Uterus (tissue), 2 donors: ENCODE results near the gene IGF1R.

Experiments used
- POLR2A ChIP-seq, 2 donors: fragments of 450-650 bp; IDR thresholded peaks; one replicate each; pipeline ENCODE4 v1.6.1; 2016; ENCODE audit warnings: antibody characterized with exemption in 2 of 2, mild to moderate bottlenecking in 1 of 2, moderate library complexity in 1 of 2
- TF ChIP-seq, protein P1 (sequence below), 4 experiments: fragments of 200-600 bp in 2 of 4; fragments of 450-650 bp in 2 of 4; sonication (generic) in 2 of 4; IDR thresholded peaks; one replicate each; pipeline ENCODE4 v1.5.1; 2016 to 2019; ENCODE audit warnings: antibody characterized with exemption in 4 of 4, mild to moderate bottlenecking in 2 of 4, moderate library complexity in 1 of 4

GRCh38 chr15:98906712-98907083 is 258.4 kb downstream of the IGF1R start:
- TF ChIP-seq, protein P1, sequence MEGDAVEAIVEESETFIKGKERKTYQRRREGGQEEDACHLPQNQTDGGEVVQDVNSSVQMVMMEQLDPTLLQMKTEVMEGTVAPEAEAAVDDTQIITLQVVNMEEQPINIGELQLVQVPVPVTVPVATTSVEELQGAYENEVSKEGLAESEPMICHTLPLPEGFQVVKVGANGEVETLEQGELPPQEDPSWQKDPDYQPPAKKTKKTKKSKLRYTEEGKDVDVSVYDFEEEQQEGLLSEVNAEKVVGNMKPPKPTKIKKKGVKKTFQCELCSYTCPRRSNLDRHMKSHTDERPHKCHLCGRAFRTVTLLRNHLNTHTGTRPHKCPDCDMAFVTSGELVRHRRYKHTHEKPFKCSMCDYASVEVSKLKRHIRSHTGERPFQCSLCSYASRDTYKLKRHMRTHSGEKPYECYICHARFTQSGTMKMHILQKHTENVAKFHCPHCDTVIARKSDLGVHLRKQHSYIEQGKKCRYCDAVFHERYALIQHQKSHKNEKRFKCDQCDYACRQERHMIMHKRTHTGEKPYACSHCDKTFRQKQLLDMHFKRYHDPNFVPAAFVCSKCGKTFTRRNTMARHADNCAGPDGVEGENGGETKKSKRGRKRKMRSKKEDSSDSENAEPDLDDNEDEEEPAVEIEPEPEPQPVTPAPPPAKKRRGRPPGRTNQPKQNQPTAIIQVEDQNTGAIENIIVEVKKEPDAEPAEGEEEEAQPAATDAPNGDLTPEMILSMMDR (IDR thresholded peaks at IDR 0.05) = no peak
- TF ChIP-seq POLR2A (IDR thresholded peaks at IDR 0.05) = no peak
